ENCODE results near the gene RAB3GAP2.
"Not testable (repeated sequence)": the region's sequence is repeated elsewhere in the genome, so short reads cannot be mapped to it uniquely, and the experiment has no call there.

RAB3GAP2 gene

DNA sequence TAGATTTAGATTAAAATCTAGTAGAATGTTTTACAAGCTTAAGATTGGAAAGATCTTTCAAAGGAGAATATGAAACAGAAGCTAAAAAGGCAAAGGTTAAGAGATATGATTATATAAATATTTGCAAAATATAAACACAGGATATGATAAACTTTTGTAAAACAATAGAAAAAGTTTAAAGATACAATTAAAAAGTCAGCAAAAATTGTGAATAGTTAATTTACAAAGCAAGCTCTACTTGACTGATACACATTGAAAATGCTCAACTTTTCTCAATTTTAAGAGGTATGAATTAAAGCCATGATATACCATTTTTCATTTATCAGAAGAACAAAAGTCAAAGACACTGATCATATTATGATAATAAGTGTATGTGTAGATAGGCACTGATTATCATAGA is 21.0 kb downstream of the RAB3GAP2 start:
- H3K4me3 ChIP-seq (ENCODE audit: low read length) = no peak overlapping the region
- no peaks in the 10 kb centered on the region for H3K9me3 ChIP-seq (ENCODE audit: control insufficient read depth, low read length)
- no peaks in the 10 kb centered on the region for H3K4me1 ChIP-seq (ENCODE audit: control insufficient read depth, insufficient read depth, low read length)
- no peaks in the 10 kb centered on the region for H3K36me3 ChIP-seq (ENCODE audit: control insufficient read depth, insufficient read depth, low read length)
- H3K9ac ChIP-seq (ENCODE audit: low read length) = no peak overlapping the region
- H3K27me3 ChIP-seq (ENCODE audit: control insufficient read depth, insufficient read depth, low read length) = no peaks in the 10 kb centered on the region

- Histone ChIP-seq H3K36me3 (ENCODE audit: control insufficient read depth, insufficient read depth, low read length) (no peaks in the 10 kb centered on the region), H3K9ac (ENCODE audit: low read length) (no peak overlapping the region), H3K9me3 (ENCODE audit: control insufficient read depth, low read length) (no peaks in the 10 kb centered on the region), H3K27me3 (ENCODE audit: control insufficient read depth, insufficient read depth, low read length) (no peaks in the 10 kb centered on the region), H3K4me3 (ENCODE audit: low read length) (no peak overlapping the region), H3K4me1 (ENCODE audit: control insufficient read depth, insufficient read depth, low read length) (no peaks in the 10 kb centered on the region)
Measured at GRCh38 chr1:220250681-220251080, 21.6 kb downstream of the RAB3GAP2 start.

DNA sequence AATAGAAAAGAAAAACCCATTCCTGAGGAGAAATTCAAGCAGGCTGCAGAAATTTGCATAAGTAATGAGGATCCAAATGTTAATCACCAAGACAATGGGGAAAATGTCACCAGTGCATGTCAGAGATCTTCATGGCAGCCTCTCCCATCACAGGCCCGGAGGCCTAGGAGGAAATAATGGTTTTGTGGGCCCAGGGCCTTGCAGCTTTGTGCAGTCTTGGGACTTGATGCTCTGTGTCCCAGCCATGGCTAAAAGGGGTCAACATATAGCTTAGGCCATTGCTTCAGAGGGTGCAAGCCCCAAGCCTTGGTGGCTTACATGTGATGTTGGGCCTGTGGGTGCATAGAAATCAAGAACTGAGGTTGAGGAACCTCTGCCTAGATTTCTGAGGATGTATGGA is 22.7 kb downstream of the RAB3GAP2 start:
- no peaks in the 10 kb centered on the region for H3K36me3 ChIP-seq (ENCODE audit: control insufficient read depth, insufficient read depth, low read length)
- no peak overlapping the region for H3K4me3 ChIP-seq (ENCODE audit: low read length)
- no peaks in the 10 kb centered on the region for H3K27me3 ChIP-seq (ENCODE audit: control insufficient read depth, insufficient read depth, low read length)
- H3K9me3 ChIP-seq (ENCODE audit: control insufficient read depth, low read length) = no peaks in the 10 kb centered on the region
- no peak overlapping the region for H3K9ac ChIP-seq (ENCODE audit: low read length)
- H3K4me1 ChIP-seq (ENCODE audit: control insufficient read depth, insufficient read depth, low read length) = no peaks in the 10 kb centered on the region

- H3K9me3 ChIP-seq (ENCODE audit: control insufficient read depth, low read length); H3K4me3 ChIP-seq (ENCODE audit: low read length); H3K36me3 ChIP-seq (ENCODE audit: control insufficient read depth, insufficient read depth, low read length); H3K27me3 ChIP-seq (ENCODE audit: control insufficient read depth, insufficient read depth, low read length); H3K4me1 ChIP-seq (ENCODE audit: control insufficient read depth, insufficient read depth, low read length); H3K9ac ChIP-seq (ENCODE audit: low read length): not testable (repeated sequence)
Measured at GRCh38 chr1:220248715-220249265, 23.5 kb downstream of the RAB3GAP2 start.

DNA sequence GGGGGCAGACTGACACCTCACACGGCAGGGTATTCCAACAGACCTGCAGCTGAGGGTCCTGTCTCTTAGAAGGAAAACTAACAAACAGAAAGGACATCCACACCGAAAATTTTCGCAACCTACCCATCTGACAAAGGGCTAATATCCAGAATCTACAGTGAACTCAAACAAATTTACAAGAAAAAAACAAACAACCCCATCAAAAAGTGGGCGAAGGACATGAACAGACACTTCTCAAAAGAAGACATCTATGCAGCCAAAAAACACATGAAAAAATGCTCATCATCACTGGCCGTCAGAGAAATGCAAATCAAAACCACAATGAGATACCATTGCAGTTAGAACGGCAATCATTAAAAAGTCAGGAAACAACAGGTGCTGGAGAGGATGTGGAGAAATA is 26.4 kb downstream of the RAB3GAP2 start:
- not testable (repeated sequence) for H3K36me3 ChIP-seq (ENCODE audit: control insufficient read depth, insufficient read depth, low read length); H3K9ac ChIP-seq (ENCODE audit: low read length); H3K4me3 ChIP-seq (ENCODE audit: low read length); H3K4me1 ChIP-seq (ENCODE audit: control insufficient read depth, insufficient read depth, low read length); H3K9me3 ChIP-seq (ENCODE audit: control insufficient read depth, low read length); H3K27me3 ChIP-seq (ENCODE audit: control insufficient read depth, insufficient read depth, low read length)

GRCh38 chr1:220243947-220244346 is 28.3 kb downstream of the RAB3GAP2 start:
- Histone ChIP-seq H3K4me1 (ENCODE audit: control insufficient read depth, insufficient read depth, low read length) (no peaks in the 10 kb centered on the region), H3K9ac (ENCODE audit: low read length) (no peak overlapping the region), H3K4me3 (ENCODE audit: low read length) (no peak overlapping the region), H3K36me3 (ENCODE audit: control insufficient read depth, insufficient read depth, low read length) (no peaks in the 10 kb centered on the region), H3K9me3 (ENCODE audit: control insufficient read depth, low read length) (no peaks in the 10 kb centered on the region), H3K27me3 (ENCODE audit: control insufficient read depth, insufficient read depth, low read length) (no peaks in the 10 kb centered on the region)

DNA sequence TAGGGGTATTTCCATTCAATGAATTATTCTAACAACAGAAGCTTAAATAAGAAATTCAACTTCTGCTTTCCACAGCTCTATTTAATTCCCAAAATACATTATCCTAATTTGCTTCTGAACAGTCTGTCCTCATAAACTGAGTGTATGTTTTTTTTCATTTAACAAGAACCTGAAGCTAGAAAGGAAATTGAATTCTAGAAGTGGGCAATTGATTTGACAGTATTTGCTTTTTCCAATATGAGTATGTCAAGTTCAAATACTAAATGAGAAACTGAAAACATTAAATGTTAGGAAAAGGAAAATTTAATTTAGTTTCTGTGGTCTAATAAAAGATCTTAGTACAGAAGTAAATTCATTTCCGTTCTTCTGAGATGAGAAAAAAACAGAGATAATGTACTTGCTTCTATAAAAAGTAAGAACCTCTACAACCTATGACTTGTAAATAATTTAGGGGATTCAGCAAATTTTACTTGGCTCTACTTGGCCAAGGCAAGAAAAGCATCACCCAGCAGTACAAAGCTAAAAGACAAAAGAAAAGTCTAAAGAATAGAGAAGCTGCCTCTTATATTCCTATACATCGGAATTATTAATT is 31.1 kb downstream of the RAB3GAP2 start:
- H3K4me1 ChIP-seq (ENCODE audit: control insufficient read depth, insufficient read depth, low read length) = no peaks in the 10 kb centered on the region
- H3K9me3 ChIP-seq (ENCODE audit: control insufficient read depth, low read length) = no peaks in the 10 kb centered on the region
- no peaks in the 10 kb centered on the region for H3K27me3 ChIP-seq (ENCODE audit: control insufficient read depth, insufficient read depth, low read length)
- no peak overlapping the region for H3K9ac ChIP-seq (ENCODE audit: low read length)
- H3K4me3 ChIP-seq (ENCODE audit: low read length) = no peak overlapping the region
- no peaks in the 10 kb centered on the region for H3K36me3 ChIP-seq (ENCODE audit: control insufficient read depth, insufficient read depth, low read length)

DNA sequence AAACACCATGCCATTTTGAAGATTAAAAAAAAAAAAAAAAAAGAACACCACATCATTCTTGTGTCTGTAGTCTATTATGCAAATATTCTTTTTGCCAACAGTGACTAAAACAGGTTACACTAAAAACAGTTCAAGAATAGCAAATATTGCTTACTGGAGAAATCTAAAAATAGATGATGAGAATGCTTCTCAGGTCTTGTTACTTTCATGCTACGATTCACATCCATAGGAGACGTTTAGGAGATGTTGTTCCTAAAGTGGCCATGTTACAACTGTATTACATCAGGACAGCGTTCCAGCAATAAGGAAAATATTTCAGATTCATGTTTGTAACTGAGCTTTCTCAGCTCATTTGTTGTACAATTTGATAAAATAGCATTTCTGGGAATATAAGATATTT is 32.3 kb downstream of the RAB3GAP2 start:
- H3K27me3 ChIP-seq (ENCODE audit: control insufficient read depth, insufficient read depth, low read length) = no peaks in the 10 kb centered on the region

DNA sequence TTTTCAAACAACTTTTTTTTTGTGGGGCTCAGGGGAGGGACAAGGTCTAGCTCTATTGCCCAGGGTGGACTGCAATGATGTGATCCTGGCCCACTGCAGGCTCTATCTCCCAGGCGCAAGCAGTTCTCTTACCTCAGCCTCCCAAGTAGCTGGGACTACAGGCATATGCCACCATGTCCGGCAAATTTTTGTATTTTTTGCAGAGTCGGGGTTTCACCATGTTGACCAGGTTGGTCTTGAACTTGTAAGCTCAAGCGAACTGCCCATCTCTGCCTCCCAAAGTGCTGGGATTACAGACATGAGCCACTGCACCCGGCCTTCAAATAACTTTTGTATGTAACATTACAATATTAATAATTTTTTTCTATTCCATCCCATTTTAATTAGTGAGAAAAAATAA is 33.0 kb downstream of the RAB3GAP2 start:
- H3K27me3 ChIP-seq (ENCODE audit: control insufficient read depth, insufficient read depth, low read length) = no peaks in the 10 kb centered on the region
- H3K9me3 ChIP-seq (ENCODE audit: control insufficient read depth, low read length) = no peaks in the 10 kb centered on the region
- no peak overlapping the region for H3K4me3 ChIP-seq (ENCODE audit: low read length)
- H3K9ac ChIP-seq (ENCODE audit: low read length) = no peak overlapping the region
- no peaks in the 10 kb centered on the region for H3K36me3 ChIP-seq (ENCODE audit: control insufficient read depth, insufficient read depth, low read length)
- H3K4me1 ChIP-seq (ENCODE audit: control insufficient read depth, insufficient read depth, low read length) = no peaks in the 10 kb centered on the region

More for the DNA sequence above, 32.3 kb downstream of the RAB3GAP2 start:
- Histone ChIP-seq H3K4me1 (ENCODE audit: control insufficient read depth, insufficient read depth, low read length) (no peaks in the 10 kb centered on the region), H3K9me3 (ENCODE audit: control insufficient read depth, low read length) (no peaks in the 10 kb centered on the region), H3K9ac (ENCODE audit: low read length) (no peak overlapping the region), H3K36me3 (ENCODE audit: control insufficient read depth, insufficient read depth, low read length) (no peaks in the 10 kb centered on the region), H3K4me3 (ENCODE audit: low read length) (no peak overlapping the region)

- not testable (repeated sequence) for H3K36me3 ChIP-seq (ENCODE audit: control insufficient read depth, insufficient read depth, low read length); H3K9me3 ChIP-seq (ENCODE audit: control insufficient read depth, low read length); H3K4me3 ChIP-seq (ENCODE audit: low read length); H3K9ac ChIP-seq (ENCODE audit: low read length); H3K27me3 ChIP-seq (ENCODE audit: control insufficient read depth, insufficient read depth, low read length); H3K4me1 ChIP-seq (ENCODE audit: control insufficient read depth, insufficient read depth, low read length)
Measured at GRCh38 chr1:220236278-220236677, 36.0 kb downstream of the RAB3GAP2 start.

- H3K27me3 ChIP-seq (ENCODE audit: control insufficient read depth, insufficient read depth, low read length) = no peaks in the 10 kb centered on the region
- no peaks in the 10 kb centered on the region for H3K9me3 ChIP-seq (ENCODE audit: control insufficient read depth, low read length)
- H3K4me3 ChIP-seq (ENCODE audit: low read length) = no peak overlapping the region
- no peaks in the 10 kb centered on the region for H3K36me3 ChIP-seq (ENCODE audit: control insufficient read depth, insufficient read depth, low read length)
- H3K9ac ChIP-seq (ENCODE audit: low read length) = no peak overlapping the region
- no peaks in the 10 kb centered on the region for H3K4me1 ChIP-seq (ENCODE audit: control insufficient read depth, insufficient read depth, low read length)
Measured at GRCh38 chr1:220235462-220235861, 36.8 kb downstream of the RAB3GAP2 start.

DNA sequence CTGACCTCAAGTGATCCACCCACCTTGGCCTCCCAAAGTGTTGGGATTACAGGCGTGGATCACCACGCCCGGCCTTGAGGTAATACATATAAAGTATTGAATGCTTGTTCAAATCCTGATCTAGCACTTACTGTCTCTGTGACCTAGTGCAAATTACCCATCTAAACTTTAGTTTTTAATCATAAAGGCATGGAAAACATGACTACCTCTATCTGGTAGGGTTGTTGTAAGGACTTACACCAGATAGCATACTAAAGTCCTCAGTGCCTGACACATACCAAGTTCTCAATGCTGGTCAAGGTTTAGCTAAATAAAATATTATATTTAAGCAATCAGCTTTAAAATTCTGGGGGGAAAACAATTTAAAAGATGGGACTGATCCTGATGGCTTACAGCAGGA is 38.3 kb downstream of the RAB3GAP2 start:
- Histone ChIP-seq H3K36me3 (ENCODE audit: control insufficient read depth, insufficient read depth, low read length) (no peaks in the 10 kb centered on the region), H3K9me3 (ENCODE audit: control insufficient read depth, low read length) (no peaks in the 10 kb centered on the region), H3K4me1 (ENCODE audit: control insufficient read depth, insufficient read depth, low read length) (no peaks in the 10 kb centered on the region), H3K9ac (ENCODE audit: low read length) (no peak overlapping the region), H3K4me3 (ENCODE audit: low read length) (no peak overlapping the region), H3K27me3 (ENCODE audit: control insufficient read depth, insufficient read depth, low read length) (no peaks in the 10 kb centered on the region)

GRCh38 chr1:220229771-220230170 is 42.5 kb downstream of the RAB3GAP2 start:
- Histone ChIP-seq H3K36me3 (ENCODE audit: control insufficient read depth, insufficient read depth, low read length) (no peaks in the 10 kb centered on the region), H3K4me1 (ENCODE audit: control insufficient read depth, insufficient read depth, low read length) (no peaks in the 10 kb centered on the region), H3K9me3 (ENCODE audit: control insufficient read depth, low read length) (no peaks in the 10 kb centered on the region), H3K27me3 (ENCODE audit: control insufficient read depth, insufficient read depth, low read length) (no peaks in the 10 kb centered on the region), H3K4me3 (ENCODE audit: low read length) (no peak overlapping the region), H3K9ac (ENCODE audit: low read length) (no peak overlapping the region)
